Right atrium auricular region (tissue), 2 donors: ENCODE measurements around the gene C2CD3. TPM values are rescaled to one million over a fixed set of nuclear protein-coding genes. Genes with fewer than 3 reads are reported as not detected.

Experiments used
- DNase-seq: peaks from one replicate; pipeline ENCODE4 v3.0.0-alpha.2; 2019; ENCODE audit warnings: low spot score
- H3K27ac ChIP-seq, 2 donors: fragments of 200-600 bp; sonication (generic); 1 replicate in 1 of 2; 2 replicates in 1 of 2; pipeline ENCODE4 v1.5.1; 2016 to 2019
- H3K27me3 ChIP-seq, 2 donors: fragments of 200-600 bp; sonication (generic); one replicate each; pipeline versions ENCODE4 v1.5.1 to v1.6.0; 2017 to 2019
- H3K36me3 ChIP-seq: fragments of 200-600 bp; sonication (generic); one replicate; pipeline ENCODE4 v1.5.1; 2016
- H3K4me1 ChIP-seq, 2 donors: fragments of 200-600 bp; sonication (generic); one replicate each; pipeline versions ENCODE4 v1.5.1 to v1.6.0; 2017 to 2019
- H3K4me3 ChIP-seq, 2 donors: fragments of 200-600 bp; sonication (generic); 1 replicate in 1 of 2; 2 replicates in 1 of 2; pipeline ENCODE4 v1.5.1; 2017 to 2019; ENCODE audit warnings: mild to moderate bottlenecking in 1 of 2, moderate library complexity in 1 of 2
- H3K9me3 ChIP-seq, 2 donors: fragments of 200-600 bp; sonication (generic); one replicate each; pipeline ENCODE4 v1.5.1; 2019
- CTCF ChIP-seq, 2 donors: fragments of 200-600 bp; sonication (generic); IDR thresholded peaks; one replicate each; pipeline ENCODE4 v1.5.1; 2019; ENCODE audit warnings: antibody characterized with exemption in 2 of 2
- total RNA-seq, 2 donors: library from RNA; depleted of rRNA; stranded (reverse); fragments of >200 nt; gene quantifications; one replicate each; pipeline ENCODE4 v1.1.0, GENCODE V29; 2016

The C2CD3 gene
- total RNA-seq, 2 donors from 2014 or later: 15.0 to 15.4 TPM

- Histone ChIP-seq H3K27ac (no peak overlapping the region), H3K4me1 (no peaks in the 10 kb centered on the region), H3K27me3 (no peaks in the 10 kb centered on the region), H3K4me3 (no peak overlapping the region), H3K9me3 (no peaks in the 10 kb centered on the region), H3K36me3 (peaks cover 30% of the 10 kb centered on the region)
- no peak for TF ChIP-seq CTCF (IDR thresholded peaks at IDR 0.05)
- DNase-seq: no peak
These were observed 89.4 kb downstream of the C2CD3 start for GRCh38 chr11:74081428-74081827.

GRCh38 chr11:74077193-74077592 is 93.6 kb downstream of the C2CD3 start:
- no peak for DNase-seq
- TF ChIP-seq CTCF (IDR thresholded peaks at IDR 0.05): no peak
- Histone ChIP-seq H3K36me3 (peaks cover 25% of the 10 kb centered on the region), H3K27me3 (no peaks in the 10 kb centered on the region), H3K4me3 (no peak overlapping the region), H3K27ac (no peak overlapping the region), H3K4me1 (no peaks in the 10 kb centered on the region), H3K9me3 (no peaks in the 10 kb centered on the region)

GRCh38 chr11:74072721-74073120 is 98.1 kb downstream of the C2CD3 start:
- Histone ChIP-seq H3K27ac (no peak overlapping the region), H3K9me3 (no peaks in the 10 kb centered on the region), H3K4me1 (no peaks in the 10 kb centered on the region), H3K36me3 (peaks cover 26% of the 10 kb centered on the region), H3K27me3 (no peaks in the 10 kb centered on the region), H3K4me3 (no peak overlapping the region)
- DNase-seq: no peak
- no peak for TF ChIP-seq CTCF (IDR thresholded peaks at IDR 0.05)

- H3K36me3 ChIP-seq: peaks cover 26% of the 10 kb centered on the region
- H3K27ac ChIP-seq: no peak overlapping the region
- H3K4me1 ChIP-seq: no peaks in the 10 kb centered on the region
- no peak for DNase-seq
- TF ChIP-seq CTCF (IDR thresholded peaks at IDR 0.05): no peak
- H3K9me3 ChIP-seq: no peaks in the 10 kb centered on the region
- no peaks in the 10 kb centered on the region for H3K27me3 ChIP-seq
- no peak overlapping the region for H3K4me3 ChIP-seq
These were observed 98.5 kb downstream of the C2CD3 start for GRCh38 chr11:74072286-74072685.

GRCh38 chr11:74070723-74071492 is 99.9 kb downstream of the C2CD3 start:
- no peaks in the 10 kb centered on the region for H3K4me1 ChIP-seq
- H3K27ac ChIP-seq: no peak overlapping the region
- no peaks in the 10 kb centered on the region for H3K9me3 ChIP-seq
- peaks cover 26% of the 10 kb centered on the region for H3K36me3 ChIP-seq
- no peak overlapping the region for H3K4me3 ChIP-seq
- TF ChIP-seq CTCF (IDR thresholded peaks at IDR 0.05): no peak
- no peak for DNase-seq
- no peaks in the 10 kb centered on the region for H3K27me3 ChIP-seq
